Measurements from ENCODE around the gene ZNF341.
"Not testable (repeated sequence)": the region's sequence is repeated elsewhere in the genome, so short reads cannot be mapped to it uniquely, and the experiment has no call there.

The ZNF341 gene

GRCh38 chr20:33731693-33732165 lies at the start of gene ZNF341:
ZNF341 (plus strand) TSS chr20:33731996; CDS start chr20:33732022, 26 bp downstream.
- DNase-seq (ENCODE audit: low read depth, low spot score): peak; percentile 72

DNA sequence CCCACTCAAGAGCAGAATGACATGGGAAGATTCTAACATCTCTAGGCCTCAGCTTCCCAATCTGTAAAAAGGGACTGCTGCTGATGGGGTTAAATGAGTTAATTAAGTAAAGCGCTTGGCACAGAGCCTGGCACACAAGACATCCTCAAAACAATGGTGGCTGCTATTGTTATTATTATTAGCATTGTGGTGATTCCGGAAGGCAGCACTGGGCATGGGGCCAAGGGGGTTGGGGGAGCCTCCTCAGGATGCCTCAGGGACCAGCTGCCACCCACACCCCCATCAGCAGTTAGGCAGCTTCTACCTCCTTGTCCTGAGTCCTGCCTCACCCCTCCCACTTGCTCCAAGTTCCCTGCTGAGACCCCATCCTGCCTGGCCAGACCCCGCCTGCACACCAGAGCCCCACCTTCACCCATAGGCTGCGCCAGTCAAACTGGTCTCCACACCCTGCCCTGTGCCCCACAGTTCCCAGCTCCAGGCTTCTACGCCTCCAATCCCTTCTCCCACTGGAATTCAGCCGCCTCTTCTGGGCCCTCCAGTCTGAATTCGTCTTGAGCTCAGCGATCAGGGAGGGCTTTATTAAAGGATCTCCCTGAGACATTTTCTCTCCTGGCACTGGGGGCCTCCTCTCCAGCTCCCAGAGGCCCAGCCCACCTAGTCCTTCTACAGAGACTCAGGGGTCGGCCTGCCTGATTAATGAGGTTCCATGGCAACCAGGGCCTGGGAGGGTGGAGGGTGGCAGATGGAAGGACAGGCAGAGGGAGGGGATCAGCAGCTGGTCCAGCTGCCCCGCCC lies 47.1 kb upstream of the ZNF341 start:
- no peak for DNase-seq (ENCODE audit: low read depth, low spot score)

GRCh38 chr20:33685328-33686099 lies 46.3 kb upstream of the ZNF341 start:
- peak; percentile 29 for DNase-seq (ENCODE audit: low read depth, low spot score)

- peak; percentile 87 for DNase-seq (ENCODE audit: low read depth, low spot score)
These were observed 45.5 kb upstream of the ZNF341 start, which contains the start of gene E2F1 for GRCh38 chr20:33686100-33686983. E2F1 (minus strand) TSS chr20:33686385; CDS start chr20:33686264, 121 bp downstream.

DNA sequence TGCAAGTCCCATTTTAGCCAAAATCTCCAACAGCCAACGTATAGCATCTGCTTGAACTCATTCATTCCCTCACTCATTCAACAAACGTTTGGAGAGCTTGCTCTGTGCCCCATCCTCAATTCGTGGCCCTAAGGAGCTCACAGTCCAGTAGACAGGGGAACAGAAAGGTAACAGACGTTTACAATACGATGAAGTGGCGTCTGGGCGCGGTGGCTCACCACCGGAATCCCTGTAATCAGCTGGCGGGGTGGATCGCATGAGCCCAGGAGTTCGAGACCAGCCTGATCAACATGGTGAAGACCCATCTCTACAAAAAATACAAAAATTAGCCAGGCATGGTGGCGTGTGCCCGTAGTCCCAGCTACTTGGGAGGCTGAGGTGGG lies 44.8 kb upstream of the ZNF341 start:
- DNase-seq (ENCODE audit: low read depth, low spot score): no peak

GRCh38 chr20:33687370-33687915 lies 44.4 kb upstream of the ZNF341 start:
- DNase-seq (ENCODE audit: low read depth, low spot score): no peak

- DNase-seq (ENCODE audit: low read depth, low spot score): no peak
These were observed 43.5 kb upstream of the ZNF341 start for GRCh38 chr20:33687993-33688937.

DNA sequence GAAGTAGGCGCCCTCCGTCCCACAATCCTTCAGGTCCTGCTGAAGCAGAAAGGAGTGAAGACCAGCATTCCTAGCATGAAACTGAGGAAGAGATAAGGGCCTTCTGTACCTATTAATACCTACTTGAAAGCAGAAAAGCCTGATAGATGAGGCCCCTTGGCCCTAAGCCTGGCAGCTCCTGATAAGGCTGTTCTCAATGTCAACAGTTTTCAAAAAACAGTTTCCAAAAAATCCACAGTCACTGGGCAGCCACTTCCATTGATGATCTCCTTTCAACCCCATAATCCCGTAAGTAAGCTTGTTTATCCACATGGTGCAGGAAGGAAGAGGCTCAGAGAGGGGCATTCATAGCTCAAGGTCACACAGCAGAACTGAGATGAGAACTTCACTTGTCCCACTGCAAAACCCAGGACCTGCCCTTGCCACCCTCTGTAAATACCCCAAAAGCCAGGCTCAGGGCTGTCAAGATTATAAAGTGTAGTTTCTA lies 42.8 kb upstream of the ZNF341 start:
- no peak for DNase-seq (ENCODE audit: low read depth, low spot score)

DNA sequence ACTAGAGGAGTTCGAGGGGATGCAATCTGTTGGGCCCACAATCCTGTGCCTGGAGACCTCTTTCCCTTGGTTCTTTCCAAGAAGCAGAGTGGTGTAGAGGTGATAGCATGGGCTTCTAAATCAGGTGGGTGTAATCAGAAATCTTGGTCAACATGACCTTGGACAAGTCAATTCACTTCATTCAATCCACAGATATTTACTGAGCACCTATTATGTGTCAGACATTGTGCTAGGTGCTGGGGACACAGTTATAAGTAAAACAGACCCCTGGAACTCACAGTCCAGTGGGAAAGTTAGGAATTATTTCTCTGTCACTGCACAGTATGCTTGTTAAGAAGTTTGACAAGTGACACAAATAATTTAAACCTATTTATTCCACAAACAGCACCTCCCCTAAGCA lies 42.3 kb upstream of the ZNF341 start:
- no peak for DNase-seq (ENCODE audit: low read depth, low spot score)

- no peak for DNase-seq (ENCODE audit: low read depth, low spot score)
These were observed 41.8 kb upstream of the ZNF341 start for GRCh38 chr20:33689973-33690372.

DNA sequence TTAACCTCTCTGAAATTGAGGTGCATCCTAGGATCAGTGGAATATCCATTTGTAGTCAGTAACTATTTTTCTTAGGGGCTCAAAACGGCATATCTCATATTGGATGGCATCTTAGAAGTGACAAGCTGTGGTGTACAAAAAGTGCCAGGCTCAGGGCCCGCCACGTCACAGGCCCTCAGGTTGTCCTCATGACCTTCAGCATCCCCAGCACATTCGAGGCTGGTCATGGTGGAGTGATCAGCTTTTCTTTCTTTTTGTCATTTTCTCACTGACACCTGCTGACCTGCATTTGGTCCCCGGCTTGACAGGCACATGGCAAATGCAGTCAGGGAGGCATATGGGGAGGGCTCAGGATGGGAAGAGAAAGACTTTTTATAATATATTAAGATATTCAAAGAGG lies 38.5 kb upstream of the ZNF341 start:
- no peak for DNase-seq (ENCODE audit: low read depth, low spot score)

GRCh38 chr20:33693741-33694638 lies 37.8 kb upstream of the ZNF341 start:
- no peak for DNase-seq (ENCODE audit: low read depth, low spot score)

- DNase-seq (ENCODE audit: low read depth, low spot score): no peak
These were observed 37.2 kb upstream of the ZNF341 start for GRCh38 chr20:33694639-33695012.

- no peak for DNase-seq (ENCODE audit: low read depth, low spot score)
These were observed 35.3 kb upstream of the ZNF341 start for GRCh38 chr20:33696448-33696847.

DNA sequence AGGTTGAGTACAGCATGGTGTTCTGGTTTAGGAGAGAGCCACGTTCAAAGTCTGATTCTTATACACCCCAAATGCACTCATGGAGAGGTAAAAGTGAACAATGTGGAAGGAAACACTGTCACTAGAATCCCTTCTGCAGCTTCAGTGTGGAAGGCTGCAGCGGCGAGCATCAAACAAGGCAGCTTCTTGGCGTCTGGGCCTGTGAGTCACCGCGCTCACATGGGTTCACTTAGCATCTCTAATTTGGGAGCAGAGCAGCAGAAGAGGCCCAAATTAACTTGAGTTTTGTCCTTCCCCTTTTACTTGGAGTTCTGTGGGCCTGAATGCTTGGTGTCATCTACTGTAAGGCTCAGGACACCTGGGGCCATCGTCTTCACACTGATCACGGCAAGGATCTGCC lies 34.7 kb upstream of the ZNF341 start:
- DNase-seq (ENCODE audit: low read depth, low spot score): no peak

DNA sequence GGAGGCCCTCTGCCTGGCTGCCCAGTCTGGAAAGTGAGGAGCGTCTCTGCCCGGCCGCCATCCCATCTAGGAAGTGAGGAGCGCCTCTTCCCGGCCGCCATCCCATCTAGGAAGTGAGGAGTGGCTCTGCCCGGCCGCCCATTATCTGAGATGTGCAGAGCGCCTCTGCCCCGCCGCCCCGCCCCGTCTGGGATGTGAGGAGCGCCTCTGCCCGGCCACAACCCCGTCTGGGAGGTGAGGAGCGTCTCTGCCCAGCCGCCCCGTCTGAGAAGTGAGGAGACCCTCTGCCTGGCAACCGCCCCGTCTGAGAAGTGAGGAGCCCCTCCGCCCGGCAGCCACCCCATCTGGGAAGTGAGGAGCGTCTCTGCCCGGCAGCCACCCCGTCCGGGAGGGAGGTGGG lies 32.8 kb upstream of the ZNF341 start:
- not testable (repeated sequence) for DNase-seq (ENCODE audit: low read depth, low spot score)

DNA sequence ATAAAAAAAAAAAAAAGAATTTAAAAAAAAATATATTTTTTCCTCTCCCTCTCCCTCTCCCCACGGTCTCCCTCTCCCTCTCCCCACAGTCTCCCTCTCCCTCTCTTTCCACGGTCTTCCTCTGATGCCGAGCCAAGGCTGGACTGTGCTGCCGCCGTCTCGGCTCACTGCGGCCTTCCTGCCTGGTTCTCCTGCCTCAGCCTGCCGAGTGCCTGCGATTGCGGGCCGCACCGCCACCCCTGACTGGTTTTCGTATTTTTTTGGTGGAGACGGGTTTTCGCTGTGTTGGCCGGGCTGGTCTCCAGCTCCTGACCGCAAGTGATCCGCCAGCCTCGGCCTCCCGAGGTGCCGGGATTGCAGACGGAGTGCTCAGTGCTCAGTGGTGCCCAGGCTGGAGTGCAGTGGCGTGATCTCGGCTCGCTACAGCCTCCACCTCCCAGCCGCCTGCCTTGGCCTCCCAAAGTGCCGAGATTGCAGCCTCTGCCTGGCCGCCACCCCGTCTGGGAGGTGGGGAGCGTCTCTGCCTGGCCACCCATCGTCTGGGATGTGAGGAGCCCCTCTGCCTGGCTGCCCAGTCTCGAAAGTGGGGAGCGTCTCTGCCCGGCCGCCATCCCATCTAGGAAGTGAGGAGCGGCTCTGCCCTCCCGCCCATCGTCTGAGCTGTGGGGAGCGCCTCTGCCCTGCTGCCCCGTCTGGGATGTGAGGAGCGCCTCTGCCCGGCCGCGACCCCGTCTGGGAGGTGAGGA lies 30.9 kb upstream of the ZNF341 start:
- DNase-seq (ENCODE audit: low read depth, low spot score): not testable (repeated sequence)
